ENCODE measurements around the gene CUX1. TPM values are rescaled to one million over a fixed set of nuclear protein-coding genes. Genes with fewer than 3 reads are reported as not detected.

The CUX1 gene
- total and polyA plus RNA-seq, 7 experiments from 2014 or later = 10.1 to 81.6 (median 42.5) TPM

DNA sequence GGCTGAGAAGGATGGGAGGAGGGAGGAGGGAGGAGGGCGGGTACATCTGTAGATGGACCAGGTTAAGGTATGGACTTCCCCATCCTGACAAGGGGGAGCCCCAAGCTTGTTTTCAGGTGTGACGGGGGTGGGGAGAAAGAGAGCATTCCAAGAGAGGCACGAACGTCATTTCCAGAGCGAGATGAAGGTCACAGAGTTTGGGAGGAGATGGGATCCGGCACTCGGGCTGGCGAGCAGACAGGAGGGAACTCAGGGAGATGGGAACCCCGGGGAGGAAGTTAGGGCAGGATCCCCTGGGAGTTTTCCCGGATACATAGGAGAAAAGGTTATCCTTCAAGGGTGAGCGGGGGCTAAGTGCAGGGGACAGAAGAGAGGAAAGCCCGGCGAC lies 118.8 kb downstream of the CUX1 start:
- DNase-seq = no peak
- peaks cover 0 to 19% (median 4%) of the 10 kb centered on the region in 5 donors for H3K36me3 Mint-ChIP-seq
- peaks cover 0 to 5% (median 0%) of the 10 kb centered on the region in 3 experiments for H3K36me3 ChIP-seq (ENCODE audit: control insufficient read depth in 2 of 3, insufficient read depth in 3 of 3, low read length in 3 of 3)
- CTCF ChIA-PET = interaction anchor here (0.7 kb wide), 1 partner anchor 574 kb away, joined by 4 read pairs; no protein-coding TSS in a partner anchor
- H3K9me3 ChIP-seq (ENCODE audit: control insufficient read depth in 2 of 3, low read length in 3 of 3) = no peaks in the 10 kb centered on the region
- H3K4me3 Mint-ChIP-seq = no peak overlapping the region
- H3K9me3 Mint-ChIP-seq = no peaks in the 10 kb centered on the region
- H3K27me3 ChIP-seq (ENCODE audit: control insufficient read depth in 2 of 2, insufficient read depth in 2 of 2, low read length in 2 of 2) = no peaks in the 10 kb centered on the region
- H3K27ac Mint-ChIP-seq = no peak overlapping the region
- peaks cover 0 to 15% (median 8%) of the 10 kb centered on the region in 7 donors for H3K4me1 Mint-ChIP-seq
- no peaks in the 10 kb centered on the region for H3K27me3 Mint-ChIP-seq
- intact Hi-C loops (cut with micrococcal nuclease) = no loop called here
- no peak for ATAC-seq
- POLR2A ChIA-PET = no interaction called here
- no peaks in the 10 kb centered on the region for H3K4me1 ChIP-seq (ENCODE audit: control insufficient read depth in 2 of 2, insufficient read depth in 2 of 2, low read length in 2 of 2)
- no peak overlapping the region for H3K27ac ChIP-seq (ENCODE audit: low read depth, low read length)
- H3K4me3 ChIP-seq (ENCODE audit: low read length) = no peak overlapping the region

DNA sequence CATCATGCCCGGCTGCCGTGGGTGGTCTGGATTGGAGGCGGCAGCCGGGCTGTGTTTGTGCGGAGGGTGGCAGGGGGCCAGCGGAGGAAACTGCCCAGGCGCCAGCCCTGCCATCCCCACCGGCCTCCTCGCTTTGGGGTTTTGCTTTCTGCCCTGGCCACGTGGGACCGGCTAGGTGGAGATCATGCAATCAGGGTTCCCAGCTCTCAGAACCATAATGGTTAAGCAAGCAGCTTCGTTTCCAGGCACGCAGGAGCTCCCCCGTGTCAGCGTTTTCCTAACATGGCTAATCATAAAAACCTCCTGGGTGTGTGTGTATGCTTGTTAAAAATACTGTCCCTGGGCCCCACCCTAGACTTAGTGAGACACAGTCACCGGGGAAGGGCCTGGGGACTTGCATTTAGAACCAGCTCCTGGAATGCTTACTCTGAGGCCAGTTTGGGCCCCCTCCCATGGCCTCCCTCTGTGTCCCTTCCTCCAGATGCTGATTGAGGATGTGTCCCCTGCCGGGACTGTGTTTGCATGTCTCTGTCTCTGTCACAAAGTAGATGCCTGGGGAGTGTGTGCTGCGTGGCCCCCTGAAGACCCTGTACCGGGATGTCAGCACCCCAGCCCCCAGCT lies 119.3 kb downstream of the CUX1 start:
- Mint-ChIP-seq H3K4me3 (no peak overlapping the region), H3K27ac (peak overlapping the region in 1 of 9 donors; percentile 59), H3K27me3 (no peaks in the 10 kb centered on the region), H3K9me3 (no peaks in the 10 kb centered on the region), H3K4me1 (peaks cover 0 to 15% (median 8%) of the 10 kb centered on the region in 7 donors), H3K36me3 (peaks cover 0 to 18% (median 4%) of the 10 kb centered on the region in 5 donors)
- ATAC-seq = no peak
- intact Hi-C loops (cut with micrococcal nuclease) = no loop called here
- no peak for DNase-seq
- H3K9me3 ChIP-seq (ENCODE audit: control insufficient read depth in 2 of 3, low read length in 3 of 3) = no peaks in the 10 kb centered on the region
- peaks cover 0 to 5% (median 0%) of the 10 kb centered on the region in 3 experiments for H3K36me3 ChIP-seq (ENCODE audit: control insufficient read depth in 2 of 3, insufficient read depth in 3 of 3, low read length in 3 of 3)
- no peaks in the 10 kb centered on the region for H3K4me1 ChIP-seq (ENCODE audit: control insufficient read depth in 2 of 2, insufficient read depth in 2 of 2, low read length in 2 of 2)
- no peak overlapping the region for H3K4me3 ChIP-seq (ENCODE audit: low read length)
- ChIA-PET POLR2A (no interaction called here), CTCF (interaction anchor here (0.7 kb wide), 1 partner anchor 574 kb away, joined by 4 read pairs; no protein-coding TSS in a partner anchor)
- H3K27ac ChIP-seq (ENCODE audit: low read depth, low read length) = no peak overlapping the region
- no peaks in the 10 kb centered on the region for H3K27me3 ChIP-seq (ENCODE audit: control insufficient read depth in 2 of 2, insufficient read depth in 2 of 2, low read length in 2 of 2)

DNA sequence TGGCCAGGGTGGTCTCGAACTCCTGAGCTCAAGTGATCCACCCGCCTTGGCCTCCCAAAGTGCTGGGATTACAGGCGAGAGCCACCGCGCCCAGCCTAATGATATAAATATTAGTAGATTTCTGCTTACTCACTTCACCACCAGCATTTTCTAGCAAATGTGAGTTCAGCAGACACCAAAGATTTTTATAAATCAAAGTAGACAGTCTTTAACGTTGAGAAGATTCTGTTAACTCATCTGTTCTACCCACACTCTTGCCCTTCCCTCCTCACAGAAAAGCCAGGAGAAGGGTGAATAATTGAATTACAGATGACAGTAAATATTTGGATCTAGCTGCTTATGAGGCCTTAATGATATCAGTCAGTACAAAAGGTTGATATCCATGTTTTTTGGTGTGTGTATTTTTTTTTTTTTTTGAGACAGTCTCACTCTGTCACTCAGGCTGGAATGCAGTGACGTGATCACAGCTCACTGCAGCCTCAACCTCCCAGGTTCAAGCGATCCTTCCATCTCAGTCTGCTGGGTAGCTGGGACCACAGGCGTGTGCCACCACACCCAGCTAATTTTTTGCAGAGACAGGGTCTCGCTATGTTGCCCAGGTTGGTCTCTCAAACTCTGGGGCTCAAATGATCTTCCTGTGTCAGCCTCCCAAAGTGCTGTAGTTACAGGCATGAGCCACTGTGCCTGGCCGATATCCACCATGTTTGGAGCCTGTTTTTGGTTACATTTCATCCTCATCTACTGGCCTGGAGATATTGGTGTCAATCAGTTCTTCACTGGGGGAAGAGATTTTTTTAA lies 120.5 kb downstream of the CUX1 start:
- ATAC-seq (no peak), DNase-seq (no peak)
- no peak overlapping the region for H3K4me3 Mint-ChIP-seq
- no peaks in the 10 kb centered on the region for H3K9me3 Mint-ChIP-seq
- Histone ChIP-seq H3K9me3 (ENCODE audit: control insufficient read depth in 2 of 3, low read length in 3 of 3) (no peaks in the 10 kb centered on the region), H3K27ac (ENCODE audit: low read depth, low read length) (no peak overlapping the region), H3K4me3 (ENCODE audit: low read length) (no peak overlapping the region), H3K4me1 (ENCODE audit: control insufficient read depth in 2 of 2, insufficient read depth in 2 of 2, low read length in 2 of 2) (no peaks in the 10 kb centered on the region), H3K36me3 (ENCODE audit: control insufficient read depth in 2 of 3, insufficient read depth in 3 of 3, low read length in 3 of 3) (no peaks in the 10 kb centered on the region), H3K27me3 (ENCODE audit: control insufficient read depth in 2 of 2, insufficient read depth in 2 of 2, low read length in 2 of 2) (no peaks in the 10 kb centered on the region)
- H3K27me3 Mint-ChIP-seq = no peaks in the 10 kb centered on the region
- ChIA-PET CTCF (no interaction called here), POLR2A (no interaction called here)
- no peak overlapping the region for H3K27ac Mint-ChIP-seq
- H3K36me3 Mint-ChIP-seq = peaks cover 0 to 18% (median 4%) of the 10 kb centered on the region in 5 donors
- H3K4me1 Mint-ChIP-seq = peaks cover 0 to 12% (median 4%) of the 10 kb centered on the region in 7 donors
- intact Hi-C loops (cut with micrococcal nuclease) = no loop called here

DNA sequence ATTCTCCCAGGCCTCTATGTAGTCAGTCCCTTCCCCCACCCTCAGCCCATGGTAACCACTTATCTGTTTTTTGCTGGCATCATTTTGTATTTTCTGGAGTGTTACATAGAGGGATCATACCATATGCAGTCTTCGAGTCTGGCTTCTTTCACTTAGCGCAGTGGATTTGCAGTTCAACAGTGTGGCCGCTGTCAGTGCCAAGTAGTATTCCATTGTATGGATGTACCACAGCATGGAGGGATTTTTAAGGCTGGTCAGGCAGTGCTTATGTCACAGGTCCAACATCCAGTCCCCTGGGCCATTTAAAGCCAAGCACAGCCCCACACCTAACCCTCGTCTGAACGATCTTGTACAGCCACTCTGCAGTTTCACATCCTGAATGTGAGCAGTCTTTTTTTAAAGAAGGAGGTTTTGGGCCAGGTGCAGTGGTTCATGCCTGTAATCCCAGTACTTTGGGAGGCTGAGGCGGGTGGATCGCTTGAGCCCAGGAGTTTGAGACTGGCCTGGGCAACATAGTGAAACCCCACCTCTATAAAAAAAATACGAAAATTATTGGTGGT lies 121.8 kb downstream of the CUX1 start:
- no peak overlapping the region for H3K4me3 Mint-ChIP-seq
- H3K36me3 ChIP-seq (ENCODE audit: control insufficient read depth in 2 of 3, insufficient read depth in 3 of 3, low read length in 3 of 3) = no peaks in the 10 kb centered on the region
- H3K9me3 ChIP-seq (ENCODE audit: control insufficient read depth in 2 of 3, low read length in 3 of 3) = no peaks in the 10 kb centered on the region
- no peaks in the 10 kb centered on the region for H3K27me3 ChIP-seq (ENCODE audit: control insufficient read depth in 2 of 2, insufficient read depth in 2 of 2, low read length in 2 of 2)
- no peaks in the 10 kb centered on the region for H3K9me3 Mint-ChIP-seq
- H3K27ac ChIP-seq (ENCODE audit: low read depth, low read length) = no peak overlapping the region
- intact Hi-C loops (cut with micrococcal nuclease) = no loop called here
- H3K4me1 Mint-ChIP-seq = peaks cover 0 to 12% (median 4%) of the 10 kb centered on the region in 7 donors
- POLR2A ChIA-PET = no interaction called here
- no peaks in the 10 kb centered on the region for H3K27me3 Mint-ChIP-seq
- no peak overlapping the region for H3K27ac Mint-ChIP-seq
- H3K36me3 Mint-ChIP-seq = peaks cover 0 to 18% (median 4%) of the 10 kb centered on the region in 5 donors
- no peak for ATAC-seq
- no peak for DNase-seq
- H3K4me1 ChIP-seq (ENCODE audit: control insufficient read depth in 2 of 2, insufficient read depth in 2 of 2, low read length in 2 of 2) = no peaks in the 10 kb centered on the region
- no peak overlapping the region for H3K4me3 ChIP-seq (ENCODE audit: low read length)
- CTCF ChIA-PET = no interaction called here

DNA sequence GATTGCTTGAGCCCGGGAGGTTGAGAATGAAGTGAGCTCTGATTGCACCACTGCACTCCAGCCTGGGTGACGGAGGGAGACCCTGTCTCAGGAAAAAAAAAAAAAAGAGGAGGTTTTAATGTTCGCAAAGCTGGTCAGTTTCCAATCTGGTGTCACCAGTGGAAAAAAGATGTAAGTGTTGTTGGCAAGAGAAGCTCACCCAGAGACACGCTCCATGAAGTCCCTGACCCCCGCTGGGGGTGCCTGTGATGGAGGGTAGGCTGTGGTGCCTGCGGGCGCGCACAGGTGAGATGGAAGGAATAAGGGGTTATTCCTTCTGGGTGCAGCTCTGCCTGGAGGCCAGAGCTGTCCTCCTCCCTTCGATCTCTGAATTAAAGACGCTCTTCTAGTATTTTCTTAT lies 122.7 kb downstream of the CUX1 start:
- Mint-ChIP-seq H3K27me3 (no peaks in the 10 kb centered on the region), H3K9me3 (no peaks in the 10 kb centered on the region), H3K27ac (no peak overlapping the region), H3K4me3 (no peak overlapping the region), H3K36me3 (peaks cover 0 to 16% (median 4%) of the 10 kb centered on the region in 5 donors), H3K4me1 (peaks cover 0 to 12% (median 4%) of the 10 kb centered on the region in 7 donors)
- ChIA-PET POLR2A (no interaction called here), CTCF (no interaction called here)
- DNase-seq (no peak), ATAC-seq (no peak)
- Histone ChIP-seq H3K4me1 (ENCODE audit: control insufficient read depth in 2 of 2, insufficient read depth in 2 of 2, low read length in 2 of 2) (no peaks in the 10 kb centered on the region), H3K36me3 (ENCODE audit: control insufficient read depth in 2 of 3, insufficient read depth in 3 of 3, low read length in 3 of 3) (no peaks in the 10 kb centered on the region), H3K4me3 (ENCODE audit: low read length) (no peak overlapping the region), H3K9me3 (ENCODE audit: control insufficient read depth in 2 of 3, low read length in 3 of 3) (no peaks in the 10 kb centered on the region), H3K27me3 (ENCODE audit: control insufficient read depth in 2 of 2, insufficient read depth in 2 of 2, low read length in 2 of 2) (no peaks in the 10 kb centered on the region), H3K27ac (ENCODE audit: low read depth, low read length) (no peak overlapping the region)
- intact Hi-C loops (cut with micrococcal nuclease) = no loop called here

DNA sequence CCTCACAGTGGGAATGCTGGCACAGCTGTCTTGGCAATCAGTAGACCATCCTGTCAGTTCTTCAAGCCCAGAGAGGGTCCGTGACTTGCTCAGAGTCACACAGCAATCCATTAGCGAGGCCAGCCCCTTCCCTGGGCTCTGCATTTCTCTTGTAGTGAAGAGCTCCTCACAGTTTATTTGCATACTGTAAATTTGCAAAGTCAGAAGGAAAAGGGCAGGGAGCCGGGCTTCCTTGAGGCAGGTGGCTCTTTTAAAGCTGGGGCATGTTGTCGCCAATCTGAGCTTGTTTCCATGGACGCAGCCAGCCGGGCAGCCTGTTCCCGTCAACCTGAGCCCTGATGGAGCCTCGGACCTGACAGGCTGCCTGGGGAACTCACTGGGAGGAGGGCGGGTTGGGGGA lies 123.4 kb downstream of the CUX1 start:
- ChIA-PET POLR2A (no interaction called here), CTCF (no interaction called here)
- no peak overlapping the region for H3K4me3 Mint-ChIP-seq
- no peaks in the 10 kb centered on the region for H3K4me1 ChIP-seq (ENCODE audit: control insufficient read depth in 2 of 2, insufficient read depth in 2 of 2, low read length in 2 of 2)
- no peaks in the 10 kb centered on the region for H3K27me3 Mint-ChIP-seq
- H3K27ac ChIP-seq (ENCODE audit: low read depth, low read length) = no peak overlapping the region
- no peak overlapping the region for H3K4me3 ChIP-seq (ENCODE audit: low read length)
- H3K27ac Mint-ChIP-seq = no peak overlapping the region
- ATAC-seq (no peak), DNase-seq (no peak)
- intact Hi-C loops (cut with micrococcal nuclease) = no loop called here
- H3K36me3 ChIP-seq (ENCODE audit: control insufficient read depth in 2 of 3, insufficient read depth in 3 of 3, low read length in 3 of 3) = no peaks in the 10 kb centered on the region
- H3K9me3 ChIP-seq (ENCODE audit: control insufficient read depth in 2 of 3, low read length in 3 of 3) = no peaks in the 10 kb centered on the region
- peaks cover 0 to 13% (median 7%) of the 10 kb centered on the region in 7 donors for H3K4me1 Mint-ChIP-seq
- H3K36me3 Mint-ChIP-seq = peaks cover 0 to 10% (median 4%) of the 10 kb centered on the region in 5 donors
- no peaks in the 10 kb centered on the region for H3K9me3 Mint-ChIP-seq
- H3K27me3 ChIP-seq (ENCODE audit: control insufficient read depth in 2 of 2, insufficient read depth in 2 of 2, low read length in 2 of 2) = no peaks in the 10 kb centered on the region
